Stomach (tissue), 4 donors: ENCODE data around the gene SCYGR2.

ENCODE experiments used
- EP300 ChIP-seq: sonication (generic); formaldehyde crosslinking; IDR thresholded peaks from one replicate; pipeline ENCODE4 v1.6.1; 2017; ENCODE audit warnings: antibody characterized with exemption
- POLR2A ChIP-seq, 4 donors: fragments of 450-650 bp; IDR thresholded peaks; one replicate each; pipeline ENCODE4 v1.6.1; 2016; ENCODE audit warnings: antibody characterized with exemption in 4 of 4, control low read depth in 2 of 4, mild to moderate bottlenecking in 1 of 4, moderate library complexity in 1 of 4
- POLR2AphosphoS5 ChIP-seq, 3 donors: sonication (generic); formaldehyde crosslinking; IDR thresholded peaks; one replicate each; pipeline ENCODE4 v1.6.1; 2016; ENCODE audit warnings: antibody characterized with exemption in 3 of 3

- TF ChIP-seq POLR2AphosphoS5 (IDR thresholded peaks at IDR 0.05): no peak
- no peak for TF ChIP-seq EP300
- no peak for TF ChIP-seq POLR2A (IDR thresholded peaks at IDR 0.05)
Measured at GRCh38 chr2:227579791-227580190, 18.9 kb upstream of the SCYGR2 start.
